Measurements from ENCODE around the gene CDK5RAP3. TPM values are rescaled to one million over a fixed set of nuclear protein-coding genes. Genes with fewer than 3 reads are reported as not detected.

Gene CDK5RAP3
- total and polyA plus RNA-seq, 2 of the 13 experiments (the other 11 are each of a cell fraction or from before 2014, with no cell fraction given): 128 to 154 TPM

DNA sequence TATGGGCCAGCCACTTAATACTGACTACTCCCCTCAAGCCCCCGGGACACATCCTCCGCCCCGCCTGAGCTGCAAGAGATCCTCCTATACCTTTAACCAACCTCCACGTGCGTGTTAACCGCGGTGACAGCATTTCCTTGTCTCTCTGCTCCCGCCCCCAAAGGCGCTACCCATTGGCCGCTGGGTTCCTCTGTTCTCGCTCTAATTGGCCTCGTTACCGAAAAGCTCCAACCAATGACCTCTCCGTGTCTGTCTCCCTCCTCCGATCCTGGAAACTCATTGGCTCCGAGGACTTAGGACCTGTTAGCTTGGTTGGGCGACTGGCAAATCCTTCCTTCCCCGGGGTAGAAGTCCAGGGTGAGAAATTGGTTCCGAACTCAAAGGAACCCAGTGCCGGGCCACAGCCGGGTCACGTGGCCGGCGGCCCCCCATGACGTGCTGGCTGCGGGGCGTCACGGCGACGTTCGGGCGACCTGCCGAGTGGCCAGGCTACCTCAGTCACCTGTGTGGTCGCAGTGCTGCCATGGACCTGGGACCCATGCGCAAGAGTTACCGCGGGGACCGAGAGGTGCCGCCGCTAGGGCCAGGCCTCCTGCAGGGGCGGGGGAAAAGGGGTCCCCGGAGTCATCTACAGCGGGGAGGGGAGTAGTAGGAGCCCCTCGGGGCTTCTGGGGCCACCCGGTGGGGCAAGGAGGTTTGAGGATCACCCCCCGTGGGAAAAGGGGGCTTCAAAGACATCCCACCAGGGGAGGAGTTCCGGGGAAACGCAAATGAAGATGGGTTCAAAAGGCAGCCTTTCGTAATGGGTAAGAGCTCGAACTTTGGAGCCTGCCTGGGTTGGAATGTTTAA lies 29.4 kb upstream of the CDK5RAP3 start, which contains the start of gene PNPO (continued):
- TF ChIP-seq, protein P1, sequence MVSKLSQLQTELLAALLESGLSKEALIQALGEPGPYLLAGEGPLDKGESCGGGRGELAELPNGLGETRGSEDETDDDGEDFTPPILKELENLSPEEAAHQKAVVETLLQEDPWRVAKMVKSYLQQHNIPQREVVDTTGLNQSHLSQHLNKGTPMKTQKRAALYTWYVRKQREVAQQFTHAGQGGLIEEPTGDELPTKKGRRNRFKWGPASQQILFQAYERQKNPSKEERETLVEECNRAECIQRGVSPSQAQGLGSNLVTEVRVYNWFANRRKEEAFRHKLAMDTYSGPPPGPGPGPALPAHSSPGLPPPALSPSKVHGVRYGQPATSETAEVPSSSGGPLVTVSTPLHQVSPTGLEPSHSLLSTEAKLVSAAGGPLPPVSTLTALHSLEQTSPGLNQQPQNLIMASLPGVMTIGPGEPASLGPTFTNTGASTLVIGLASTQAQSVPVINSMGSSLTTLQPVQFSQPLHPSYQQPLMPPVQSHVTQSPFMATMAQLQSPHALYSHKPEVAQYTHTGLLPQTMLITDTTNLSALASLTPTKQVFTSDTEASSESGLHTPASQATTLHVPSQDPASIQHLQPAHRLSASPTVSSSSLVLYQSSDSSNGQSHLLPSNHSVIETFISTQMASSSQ (IDR thresholded peaks at IDR 0.05; ENCODE audit: low read depth): no peak
- TF ChIP-seq, protein P1 (CRISPR knock-in tag; IDR thresholded peaks at IDR 0.05; ENCODE audit: borderline replicate concordance): peak; percentile 51; the same call in 1 of the 2 replicates
- TF ChIP-seq ZNF788 (CRISPR knock-in tag; IDR thresholded peaks at IDR 0.05; ENCODE audit: borderline replicate concordance) (peak; percentile 73), NFYC (CRISPR knock-in tag; IDR thresholded peaks at IDR 0.05) (peak; percentile 99), NFYB (CRISPR knock-in tag; IDR thresholded peaks at IDR 0.05) (peak; percentile 99), ZNF790 (CRISPR knock-in tag; IDR thresholded peaks at IDR 0.05; ENCODE audit: borderline replicate concordance) (peak; percentile 88; the same call in 1 of the 2 replicates), DNMT1 (CRISPR knock-in tag; IDR thresholded peaks at IDR 0.05) (no peak), ZNF335 (CRISPR knock-in tag; IDR thresholded peaks at IDR 0.05) (peak; percentile 34; the same call in 1 of the 2 replicates), ATAD3A (CRISPR knock-in tag; IDR thresholded peaks at IDR 0.05) (no peak), RFXAP (CRISPR knock-in tag; IDR thresholded peaks at IDR 0.05; ENCODE audit: borderline replicate concordance) (peak; percentile 98), XBP1 (CRISPR knock-in tag; IDR thresholded peaks at IDR 0.05) (0 out of 2 replicates have a peak, but pooled peaks have one; percentile 67), ZBTB3 (CRISPR knock-in tag; IDR thresholded peaks at IDR 0.05; ENCODE audit: borderline replicate concordance, low read depth) (peak; percentile 39; the same call in 1 of the 2 replicates), ZNF180 (CRISPR knock-in tag; IDR thresholded peaks at IDR 0.05; ENCODE audit: borderline replicate concordance, low read depth) (peak; percentile 77; the same call in 1 of the 2 replicates), ONECUT2 (CRISPR knock-in tag; IDR thresholded peaks at IDR 0.05) (peak; percentile 10; the same call in 1 of the 2 replicates), SP2 (CRISPR knock-in tag; IDR thresholded peaks at IDR 0.05) (peak; percentile 93), KMT2A (CRISPR knock-in tag; IDR thresholded peaks at IDR 0.05) (peak; percentile 66), ZNF230 (CRISPR knock-in tag; IDR thresholded peaks at IDR 0.05) (no peak), ZNF768 (CRISPR knock-in tag; IDR thresholded peaks at IDR 0.05) (peak; percentile 77; the same call in 1 of the 2 replicates), RELA (CRISPR knock-in tag; IDR thresholded peaks at IDR 0.05) (no peak), NR2C2 (CRISPR knock-in tag; IDR thresholded peaks at IDR 0.05; ENCODE audit: borderline replicate concordance) (peak; percentile 75; the same call in 1 of the 2 replicates), KLF12 (CRISPR knock-in tag; IDR thresholded peaks at IDR 0.05; ENCODE audit: borderline replicate concordance) (peak; percentile 79)
- TF ChIP-seq, protein P2, sequence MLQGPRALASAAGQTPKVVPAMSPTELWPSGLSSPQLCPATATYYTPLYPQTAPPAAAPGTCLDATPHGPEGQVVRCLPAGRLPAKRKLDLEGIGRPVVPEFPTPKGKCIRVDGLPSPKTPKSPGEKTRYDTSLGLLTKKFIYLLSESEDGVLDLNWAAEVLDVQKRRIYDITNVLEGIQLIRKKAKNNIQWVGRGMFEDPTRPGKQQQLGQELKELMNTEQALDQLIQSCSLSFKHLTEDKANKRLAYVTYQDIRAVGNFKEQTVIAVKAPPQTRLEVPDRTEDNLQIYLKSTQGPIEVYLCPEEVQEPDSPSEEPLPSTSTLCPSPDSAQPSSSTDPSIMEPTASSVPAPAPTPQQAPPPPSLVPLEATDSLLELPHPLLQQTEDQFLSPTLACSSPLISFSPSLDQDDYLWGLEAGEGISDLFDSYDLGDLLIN (CRISPR knock-in tag; IDR thresholded peaks at IDR 0.05; ENCODE audit: borderline replicate concordance): peak; percentile 89
- TF ChIP-seq, protein P3, sequence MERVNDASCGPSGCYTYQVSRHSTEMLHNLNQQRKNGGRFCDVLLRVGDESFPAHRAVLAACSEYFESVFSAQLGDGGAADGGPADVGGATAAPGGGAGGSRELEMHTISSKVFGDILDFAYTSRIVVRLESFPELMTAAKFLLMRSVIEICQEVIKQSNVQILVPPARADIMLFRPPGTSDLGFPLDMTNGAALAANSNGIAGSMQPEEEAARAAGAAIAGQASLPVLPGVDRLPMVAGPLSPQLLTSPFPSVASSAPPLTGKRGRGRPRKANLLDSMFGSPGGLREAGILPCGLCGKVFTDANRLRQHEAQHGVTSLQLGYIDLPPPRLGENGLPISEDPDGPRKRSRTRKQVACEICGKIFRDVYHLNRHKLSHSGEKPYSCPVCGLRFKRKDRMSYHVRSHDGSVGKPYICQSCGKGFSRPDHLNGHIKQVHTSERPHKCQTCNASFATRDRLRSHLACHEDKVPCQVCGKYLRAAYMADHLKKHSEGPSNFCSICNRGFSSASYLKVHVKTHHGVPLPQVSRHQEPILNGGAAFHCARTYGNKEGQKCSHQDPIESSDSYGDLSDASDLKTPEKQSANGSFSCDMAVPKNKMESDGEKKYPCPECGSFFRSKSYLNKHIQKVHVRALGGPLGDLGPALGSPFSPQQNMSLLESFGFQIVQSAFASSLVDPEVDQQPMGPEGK (CRISPR knock-in tag; IDR thresholded peaks at IDR 0.05): peak; percentile 83
